ENCODE results near the gene C11orf86. TPM values are rescaled to one million over a fixed set of nuclear protein-coding genes. Genes with fewer than 3 reads are reported as not detected.

The C11orf86 gene
- total RNA-seq (2013; cell fraction: nucleolus; rRNA removed) = not detected in 2 replicates
- total RNA-seq (2014; rRNA removed) (not detected in 2 replicates), total RNA-seq (2014; rRNA removed; fragmentation: Illumina TruSeq; extraction: Trizol) (not detected in 2 replicates), total RNA-seq (2021) (not detected in 2 replicates), polyA plus RNA-seq (2011; rRNA removed) (not detected in 2 replicates), polyA plus RNA-seq (2014; fragmentation: Illumina TruSeq; extraction: Trizol) (not detected in 2 replicates), polyA plus RNA-seq (2014; fragmentation: Nextera tagmentation; extraction: Ambion mirVana) (not detected), polyA plus RNA-seq (2014; rRNA removed) (not detected in 2 replicates), polyA plus RNA-seq (2016; fragmentation: Nextera tagmentation; extraction: Ambion mirVana) (not detected), polyA minus RNA-seq (2011; rRNA and poly(A)+ RNA removed) (not detected in 2 replicates), Bru-seq, nascent RNA (not detected), BruChase-seq, experiment 1, labeled RNA remaining after a 6-hour chase (not detected), BruChase-seq, experiment 2, labeled RNA remaining after a 2-hour chase (not detected)
- not detected for polyA plus RNA-seq (2011; ENCODE audit: low read depth)
- not detected in 2 replicates for polyA plus RNA-seq (2011; cell fraction: cytosol; rRNA removed)
- polyA plus RNA-seq (2011; cell fraction: nucleus; rRNA removed) = not detected in 2 replicates
- not detected in 2 replicates for polyA plus RNA-seq (2012)
- not detected in 2 replicates for polyA minus RNA-seq (2011; cell fraction: cytosol; rRNA and poly(A)+ RNA removed)
- not detected in 2 replicates for polyA minus RNA-seq (2011; cell fraction: nucleus; rRNA and poly(A)+ RNA removed)
- long read RNA-seq, experiment 1 = 0 reads
- long read RNA-seq, experiment 2 = 0 reads

GRCh38 chr11:66974724-66975404 lies at the start of gene C11orf86:
C11orf86 (plus strand) TSS chr11:66975304; CDS start chr11:66975363, 59 bp downstream.
- CTCF ChIA-PET = interaction anchor here (1.2 to 1.4 kb wide), 3 partner anchors 9 to 140 kb away, joined by 3 to 4 read pairs (median 3); no protein-coding TSS in a partner anchor
- DNase-seq (ENCODE audit: low read depth, low spot score) (no peak), ATAC-seq (no peak), FAIRE-seq (no peak)
- in situ Hi-C loops (cut with MboI) (no loop called here), intact Hi-C loops (cut with micrococcal nuclease; ENCODE audit: unreplicated experiment) (no loop called here)
- no TSS peak for BruUV-seq (replicated peaks)
- no peaks in the 10 kb centered on the region for H3K36me3 ChIP-seq (ENCODE audit: control insufficient read depth in 2 of 2, insufficient read depth in 2 of 2, low read length in 1 of 2)
- H3K4me1 ChIP-seq (ENCODE audit: control insufficient read depth, insufficient read depth, low read length) = no peaks in the 10 kb centered on the region
- WGBS (ENCODE audit: insufficient coverage, insufficient replicate concordance, low lambda C conversion rate, missing lambda C conversion rate) = 55% methylated on average over 10 of the region's 10 CpGs
- H3K79me2 ChIP-seq (ENCODE audit: control insufficient read depth, insufficient read depth, low read length) = no peaks in the 10 kb centered on the region
- no peak within 1 kb of the TSS for H3K27ac ChIP-seq (ENCODE audit: control insufficient read depth, insufficient read depth)
- H4K20me1 ChIP-seq (ENCODE audit: control insufficient read depth, insufficient read depth) = no peaks in the 10 kb centered on the region
- H3K9ac ChIP-seq (ENCODE audit: control insufficient read depth, insufficient read depth, low read length) = no peak within 1 kb of the TSS
- H2AFZ ChIP-seq (ENCODE audit: control insufficient read depth, low read depth, low read length) = no peak within 1 kb of the TSS
- no peaks in the 10 kb centered on the region; the same call in 2 of the 3 replicates for H3K9me3 ChIP-seq (replicated peaks; ENCODE audit: control insufficient read depth, insufficient read depth, low read length)
- RAD21 ChIA-PET (ENCODE audit: unreplicated experiment) = no interaction called here
- H3K4me2 ChIP-seq (ENCODE audit: control insufficient read depth, insufficient read depth) = no peak within 1 kb of the TSS
- SMC1A ChIA-PET (ENCODE audit: uncharacterized antibody, unreplicated experiment) = no interaction called here
- H3K27me3 ChIP-seq (replicated peaks in 1 of 2; ENCODE audit: control insufficient read depth in 2 of 2, insufficient read depth in 2 of 2, low read length in 1 of 2) = no peaks in the 10 kb centered on the region; a peak in 1 of 4 replicates
- H3K4me3 ChIP-seq = no peak within 1 kb of the TSS
- POLR2A ChIA-PET = no interaction called here
- TF ChIP-seq ZBTB11 (CRISPR knock-in tag; IDR thresholded peaks at IDR 0.05) = no peak
- no peak for TF ChIP-seq MAX (IDR thresholded peaks at IDR 0.05; ENCODE audit: low read depth, low read length)
- TF ChIP-seq CEBPZ (IDR thresholded peaks at IDR 0.05; ENCODE audit: low read depth, low read length) = no peak
- no peak for TF ChIP-seq BCL11A (IDR thresholded peaks at IDR 0.05; ENCODE audit: low read depth, low read length)
- no peak for TF ChIP-seq ZNF687 (IDR thresholded peaks at IDR 0.05)
